ENCODE measurements around the gene USP34. TPM values are rescaled to one million over a fixed set of nuclear protein-coding genes. Genes with fewer than 3 reads are reported as not detected.

The USP34 gene
- total RNA-seq, 5 donors from 2014 or later (not counting 1 experiment from before 2014, with no cell fraction given): 118 to 193 (median 132) TPM

GRCh38 chr2:61504949-61505348 lies 34.1 kb upstream of the USP34 start:
- Mint-ChIP-seq H3K4me3 (no peak overlapping the region), H3K9me3 (no peaks in the 10 kb centered on the region), H3K4me1 (peaks cover 19 to 28% (median 23%) of the 10 kb centered on the region in 3 donors), H3K27me3 (no peaks in the 10 kb centered on the region), H3K27ac (no peak overlapping the region), H3K36me3 (peaks cover 26% of the 10 kb centered on the region)
- Histone ChIP-seq H3K9me3 (no peaks in the 10 kb centered on the region), H3K4me1 (ENCODE audit: control insufficient read depth in 1 of 2, extremely low read depth in 1 of 2, insufficient read depth in 2 of 2, low read length in 2 of 2) (no peaks in the 10 kb centered on the region), H3K27ac (ENCODE audit: low read length) (no peak overlapping the region), H3K36me3 (ENCODE audit: control insufficient read depth in 2 of 2, extremely low read depth in 1 of 2, insufficient read depth in 1 of 2, low read length in 1 of 2) (peaks cover 0 to 38% of the 10 kb centered on the region in 2 donors), H3K4me3 (ENCODE audit: control insufficient read depth in 1 of 2, extremely low read depth in 1 of 2, low read length in 1 of 2) (no peak overlapping the region), H3K27me3 (replicated peaks in 1 of 2; ENCODE audit: control insufficient read depth in 2 of 2, extremely low read depth in 1 of 2, insufficient read depth in 2 of 2, low read length in 1 of 2) (no peaks in the 10 kb centered on the region)
- CTCF ChIA-PET: interaction anchor here in 1 of 2 donors (0.7 kb wide), 1 partner anchor 401 kb away, joined by 6 read pairs; no protein-coding TSS in a partner anchor
- POLR2A ChIA-PET: interaction anchor here (0.6 to 0.7 kb wide), 2 partner anchors 8 to 113 kb away, joined by 4 to 7 read pairs; no protein-coding TSS in a partner anchor
- DNase-seq: no peak
- 79% methylated on average over 2 of the region's 2 CpGs for WGBS (ENCODE audit: insufficient coverage)
- ATAC-seq (replicated peaks in 1 of 4): no peak

GRCh38 chr2:61499060-61499459 lies 28.2 kb upstream of the USP34 start:
- no peak overlapping the region for H3K4me3 Mint-ChIP-seq
- DNase-seq (no peak), ATAC-seq (replicated peaks in 1 of 4) (no peak)
- WGBS (ENCODE audit: insufficient coverage): no CpG with 5 or more reads among the region's 2 CpGs
- H3K4me3 ChIP-seq (ENCODE audit: control insufficient read depth in 1 of 2, extremely low read depth in 1 of 2, low read length in 1 of 2): no peak overlapping the region
- H3K9me3 ChIP-seq: no peaks in the 10 kb centered on the region
- no peak overlapping the region for H3K27ac ChIP-seq (ENCODE audit: low read length)
- no peak overlapping the region for H3K27ac Mint-ChIP-seq
- peaks cover 7 to 16% (median 12%) of the 10 kb centered on the region in 3 donors for H3K4me1 Mint-ChIP-seq
- peaks cover 41% of the 10 kb centered on the region for H3K36me3 Mint-ChIP-seq
- POLR2A ChIA-PET: no interaction called here
- H3K4me1 ChIP-seq (ENCODE audit: control insufficient read depth in 1 of 2, extremely low read depth in 1 of 2, insufficient read depth in 2 of 2, low read length in 2 of 2): peaks cover 0 to 6% of the 10 kb centered on the region in 2 experiments
- H3K36me3 ChIP-seq (ENCODE audit: control insufficient read depth in 2 of 2, extremely low read depth in 1 of 2, insufficient read depth in 1 of 2, low read length in 1 of 2): peaks cover 3 to 78% of the 10 kb centered on the region in 2 donors
- H3K9me3 Mint-ChIP-seq: no peaks in the 10 kb centered on the region
- H3K27me3 ChIP-seq (replicated peaks in 1 of 2; ENCODE audit: control insufficient read depth in 2 of 2, extremely low read depth in 1 of 2, insufficient read depth in 2 of 2, low read length in 1 of 2): no peaks in the 10 kb centered on the region
- no peaks in the 10 kb centered on the region for H3K27me3 Mint-ChIP-seq
- CTCF ChIA-PET: no interaction called here

GRCh38 chr2:61493523-61493942 lies 22.6 kb upstream of the USP34 start:
- peaks cover 14 to 25% (median 25%) of the 10 kb centered on the region in 3 donors for H3K4me1 Mint-ChIP-seq
- H3K4me3 Mint-ChIP-seq: peak overlapping the region; percentile 21 to 42 (median 37)
- peak overlapping the region; percentile 26 for H3K27ac ChIP-seq (ENCODE audit: low read length)
- H3K9me3 Mint-ChIP-seq: no peaks in the 10 kb centered on the region
- peaks cover 46% of the 10 kb centered on the region for H3K36me3 Mint-ChIP-seq
- DNase-seq (peak in 3 of 35 experiments; percentile 2 to 42 (median 8)), ATAC-seq (replicated peaks in 1 of 4) (peak; percentile 45 to 77 (median 65))
- peaks cover 5 to 14% of the 10 kb centered on the region in 2 experiments for H3K4me1 ChIP-seq (ENCODE audit: control insufficient read depth in 1 of 2, extremely low read depth in 1 of 2, insufficient read depth in 2 of 2, low read length in 2 of 2)
- H3K27ac Mint-ChIP-seq: peak overlapping the region; percentile 85 to 89
- no peaks in the 10 kb centered on the region for H3K9me3 ChIP-seq
- H3K36me3 ChIP-seq (ENCODE audit: control insufficient read depth in 2 of 2, extremely low read depth in 1 of 2, insufficient read depth in 1 of 2, low read length in 1 of 2): peaks cover 3 to 81% of the 10 kb centered on the region in 2 donors
- no CpG with 5 or more reads among the region's 2 CpGs for WGBS (ENCODE audit: insufficient coverage)
- no peaks in the 10 kb centered on the region for H3K27me3 ChIP-seq (replicated peaks in 1 of 2; ENCODE audit: control insufficient read depth in 2 of 2, extremely low read depth in 1 of 2, insufficient read depth in 2 of 2, low read length in 1 of 2)
- no peaks in the 10 kb centered on the region for H3K27me3 Mint-ChIP-seq
- H3K4me3 ChIP-seq (ENCODE audit: control insufficient read depth in 1 of 2, extremely low read depth in 1 of 2, low read length in 1 of 2): no peak overlapping the region
- ChIA-PET POLR2A (interaction anchor here (0.5 to 0.7 kb wide), 6 partner anchors 26 to 369 kb away, joined by 3 to 12 read pairs (median 4); no protein-coding TSS in a partner anchor), CTCF (interaction anchor here in 1 of 2 donors (1.4 to 1.8 kb wide), 2 partner anchors 44 to 67 kb away, joined by 4 to 10 read pairs; no protein-coding TSS in a partner anchor)

- WGBS (ENCODE audit: insufficient coverage): 90% methylated on average over 2 of the region's 2 CpGs
- Mint-ChIP-seq H3K27ac (peak overlapping the region; percentile 52 to 76), H3K36me3 (peaks cover 50% of the 10 kb centered on the region), H3K9me3 (no peaks in the 10 kb centered on the region), H3K4me3 (no peak overlapping the region), H3K27me3 (no peaks in the 10 kb centered on the region), H3K4me1 (peaks cover 14 to 25% (median 22%) of the 10 kb centered on the region in 3 donors)
- H3K9me3 ChIP-seq: no peaks in the 10 kb centered on the region
- H3K4me1 ChIP-seq (ENCODE audit: control insufficient read depth in 1 of 2, extremely low read depth in 1 of 2, insufficient read depth in 2 of 2, low read length in 2 of 2): peaks cover 5 to 14% of the 10 kb centered on the region in 2 experiments
- no peaks in the 10 kb centered on the region for H3K27me3 ChIP-seq (replicated peaks in 1 of 2; ENCODE audit: control insufficient read depth in 2 of 2, extremely low read depth in 1 of 2, insufficient read depth in 2 of 2, low read length in 1 of 2)
- no peak overlapping the region for H3K27ac ChIP-seq (ENCODE audit: low read length)
- no peak for DNase-seq
- H3K4me3 ChIP-seq (ENCODE audit: control insufficient read depth in 1 of 2, extremely low read depth in 1 of 2, low read length in 1 of 2): no peak overlapping the region
- ChIA-PET POLR2A (interaction anchor here (0.6 kb wide), 2 partner anchors 20 to 23 kb away, joined by 3 to 7 read pairs; no protein-coding TSS in a partner anchor), CTCF (interaction anchor here in 1 of 2 donors (0.7 to 1.8 kb wide), 2 partner anchors 66 kb away, joined by 3 to 10 read pairs; no protein-coding TSS in a partner anchor)
- no peak for ATAC-seq (replicated peaks in 1 of 4)
- peaks cover 3 to 82% of the 10 kb centered on the region in 2 donors for H3K36me3 ChIP-seq (ENCODE audit: control insufficient read depth in 2 of 2, extremely low read depth in 1 of 2, insufficient read depth in 1 of 2, low read length in 1 of 2)
Observed at GRCh38 chr2:61492476-61492875, 21.6 kb upstream of the USP34 start.

GRCh38 chr2:61485281-61485680 lies 14.4 kb upstream of the USP34 start:
- no peak overlapping the region for H3K4me3 Mint-ChIP-seq
- CTCF ChIA-PET: interaction anchor here in 1 of 2 donors (0.6 kb wide), 1 partner anchor 16 kb away, joined by 9 read pairs; no protein-coding TSS in a partner anchor
- no peak overlapping the region for H3K27ac Mint-ChIP-seq
- H3K36me3 ChIP-seq (ENCODE audit: control insufficient read depth in 2 of 2, extremely low read depth in 1 of 2, insufficient read depth in 1 of 2, low read length in 1 of 2): peaks cover 3 to 74% of the 10 kb centered on the region in 2 donors
- no peaks in the 10 kb centered on the region for H3K4me1 ChIP-seq (ENCODE audit: control insufficient read depth in 1 of 2, extremely low read depth in 1 of 2, insufficient read depth in 2 of 2, low read length in 2 of 2)
- no peaks in the 10 kb centered on the region for H3K27me3 Mint-ChIP-seq
- ATAC-seq (replicated peaks in 1 of 4): no peak
- no peaks in the 10 kb centered on the region for H3K9me3 ChIP-seq
- H3K4me1 Mint-ChIP-seq: no peaks in the 10 kb centered on the region
- H3K27me3 ChIP-seq (replicated peaks in 1 of 2; ENCODE audit: control insufficient read depth in 2 of 2, extremely low read depth in 1 of 2, insufficient read depth in 2 of 2, low read length in 1 of 2): no peaks in the 10 kb centered on the region
- H3K9me3 Mint-ChIP-seq: no peaks in the 10 kb centered on the region
- peaks cover 52% of the 10 kb centered on the region for H3K36me3 Mint-ChIP-seq
- no peak overlapping the region for H3K4me3 ChIP-seq (ENCODE audit: control insufficient read depth in 1 of 2, extremely low read depth in 1 of 2, low read length in 1 of 2)
- no peak overlapping the region for H3K27ac ChIP-seq (ENCODE audit: low read length)
- POLR2A ChIA-PET: interaction anchor here in 1 of 2 donors (0.6 to 1.0 kb wide), 2 partner anchors 9 to 47 kb away, joined by 3 to 10 read pairs; no protein-coding TSS in a partner anchor
- no CpG with 5 or more reads among the region's 5 CpGs for WGBS (ENCODE audit: insufficient coverage)
- no peak for DNase-seq

GRCh38 chr2:61478086-61478485 lies 7.2 kb upstream of the USP34 start:
- ATAC-seq (replicated peaks in 1 of 4) (no peak), DNase-seq (no peak)
- ChIA-PET POLR2A (interaction anchor here in 1 of 2 donors (0.5 to 0.8 kb wide), 3 partner anchors 57 to 592 kb away, joined by 3 to 9 read pairs (median 9); no protein-coding TSS in a partner anchor), CTCF (interaction anchor here in 1 of 2 donors (0.7 kb wide), 1 partner anchor 27 kb away, joined by 3 read pairs; no protein-coding TSS in a partner anchor)
- no peak overlapping the region for H3K4me3 Mint-ChIP-seq
- Histone ChIP-seq H3K4me1 (ENCODE audit: control insufficient read depth in 1 of 2, extremely low read depth in 1 of 2, insufficient read depth in 2 of 2, low read length in 2 of 2) (no peaks in the 10 kb centered on the region), H3K27me3 (replicated peaks in 1 of 2; ENCODE audit: control insufficient read depth in 2 of 2, extremely low read depth in 1 of 2, insufficient read depth in 2 of 2, low read length in 1 of 2) (no peaks in the 10 kb centered on the region), H3K4me3 (ENCODE audit: control insufficient read depth in 1 of 2, extremely low read depth in 1 of 2, low read length in 1 of 2) (no peak overlapping the region), H3K9me3 (no peaks in the 10 kb centered on the region), H3K36me3 (ENCODE audit: control insufficient read depth in 2 of 2, extremely low read depth in 1 of 2, insufficient read depth in 1 of 2, low read length in 1 of 2) (peaks cover 7 to 49% of the 10 kb centered on the region in 2 donors), H3K27ac (ENCODE audit: low read length) (no peak overlapping the region)
- no peaks in the 10 kb centered on the region for H3K27me3 Mint-ChIP-seq
- H3K27ac Mint-ChIP-seq: no peak overlapping the region
- peaks cover 0 to 7% (median 6%) of the 10 kb centered on the region in 3 donors for H3K4me1 Mint-ChIP-seq
- no CpG with 5 or more reads among the region's 6 CpGs for WGBS (ENCODE audit: insufficient coverage)
- H3K36me3 Mint-ChIP-seq: peaks cover 21% of the 10 kb centered on the region
- H3K9me3 Mint-ChIP-seq: no peaks in the 10 kb centered on the region

Data from T-cell (primary cell).